ENCODE data around the gene PATJ.

GRCh38 chr1:61930116-61930645 lies 187.9 kb downstream of the PATJ start:
- TF ChIP-seq EP300 (IDR thresholded peaks at IDR 0.05) (no peak), CTCF (IDR thresholded peaks at IDR 0.05) (no peak), POLR2A (IDR thresholded peaks at IDR 0.05) (no peak)

Measured in stomach (tissue), 4 donors.